ENCODE results near the gene EIF6.

Gene EIF6

GRCh38 chr20:35319192-35319870 is 34.8 kb upstream of the EIF6 start:
- ChIA-PET POLR2A (interaction anchor here (0.5 to 2.9 kb wide), 3 partner anchors 14 to 226 kb away, joined by 3 to 14 read pairs (median 3); no protein-coding TSS in a partner anchor), CTCF (interaction anchor here (1.2 to 3.6 kb wide), 3 partner anchors 10 to 15 kb away, joined by 4 to 66 read pairs (median 12); no protein-coding TSS in a partner anchor)
- Histone ChIP-seq H3K36me3 (ENCODE audit: control insufficient read depth in 2 of 2, insufficient read depth in 1 of 2, low read length in 2 of 2) (no peaks in the 10 kb centered on the region), H3K4me3 (ENCODE audit: low read depth, low read length) (no peak overlapping the region), H3K27ac (ENCODE audit: extremely low read depth, low read depth, low read length) (peak overlapping the region; percentile 65), H3K4me1 (ENCODE audit: control insufficient read depth, insufficient read depth, low read length) (peaks cover 34% of the 10 kb centered on the region), H3K9me3 (ENCODE audit: control insufficient read depth, insufficient read depth, low read depth, low read length) (no peaks in the 10 kb centered on the region)
- TF ChIP-seq GLIS1 (tag by site-specific recombination; IDR thresholded peaks at IDR 0.05) (peak; percentile 100), BCL11A (tag by site-specific recombination; IDR thresholded peaks at IDR 0.05; ENCODE audit: low read depth) (peak; percentile 98), KLF7 (tag by site-specific recombination; IDR thresholded peaks at IDR 0.05; ENCODE audit: borderline replicate concordance) (peak; percentile 27; the same call in 1 of the 2 replicates), ZNF664 (tag by site-specific recombination; IDR thresholded peaks at IDR 0.05) (peak; percentile 97), ZNF549 (tag by site-specific recombination; IDR thresholded peaks at IDR 0.05) (no peak), ZNF843 (tag by site-specific recombination; IDR thresholded peaks at IDR 0.05) (peak; percentile 98), ZBTB17 (tag by site-specific recombination; IDR thresholded peaks at IDR 0.05) (peak; percentile 89), PRDM4 (tag by site-specific recombination; IDR thresholded peaks at IDR 0.05) (peak; percentile 79), ZFHX2 (tag by site-specific recombination; conservative IDR thresholded peaks at IDR 0.05) (no peak), TCF7L2 (IDR thresholded peaks at IDR 0.05; ENCODE audit: borderline replicate concordance, low read depth, low read length) (peak; percentile 60; the same call in 1 of the 2 replicates), PRDM10 (tag by site-specific recombination; IDR thresholded peaks at IDR 0.05) (peak; percentile 46; the same call in 1 of the 2 replicates), ZNF140 (tag by site-specific recombination; IDR thresholded peaks at IDR 0.05) (no peak), OSR2 (tag by site-specific recombination; IDR thresholded peaks at IDR 0.05) (peak; percentile 98), ZBTB1 (tag by site-specific recombination; IDR thresholded peaks at IDR 0.05) (0 out of 2 replicates have a peak, but pooled peaks have one; percentile 33), ZNF211 (tag by site-specific recombination; IDR thresholded peaks at IDR 0.05; ENCODE audit: low read depth) (no peak), ZBTB21 (tag by site-specific recombination; IDR thresholded peaks at IDR 0.05) (peak; percentile 71), MYNN (tag by site-specific recombination; IDR thresholded peaks at IDR 0.05; ENCODE audit: borderline replicate concordance) (no peak), ZNF146 (tag by site-specific recombination; IDR thresholded peaks at IDR 0.05) (0 out of 2 replicates have a peak, but pooled peaks have one; percentile 28), SP2 (tag by site-specific recombination; IDR thresholded peaks at IDR 0.05) (peak; percentile 68), FEZF1 (tag by site-specific recombination; IDR thresholded peaks at IDR 0.05) (peak; percentile 100), ZSCAN18 (tag by site-specific recombination; IDR thresholded peaks at IDR 0.05) (0 out of 2 replicates have a peak, but pooled peaks have one; percentile 9), KLF9 (tag by site-specific recombination; IDR thresholded peaks at IDR 0.05; ENCODE audit: low read depth) (peak; percentile 11; the same call in 1 of the 2 replicates), ZNF302 (tag by site-specific recombination; IDR thresholded peaks at IDR 0.05; ENCODE audit: low read depth) (no peak)
- TF ChIP-seq, protein P1, sequence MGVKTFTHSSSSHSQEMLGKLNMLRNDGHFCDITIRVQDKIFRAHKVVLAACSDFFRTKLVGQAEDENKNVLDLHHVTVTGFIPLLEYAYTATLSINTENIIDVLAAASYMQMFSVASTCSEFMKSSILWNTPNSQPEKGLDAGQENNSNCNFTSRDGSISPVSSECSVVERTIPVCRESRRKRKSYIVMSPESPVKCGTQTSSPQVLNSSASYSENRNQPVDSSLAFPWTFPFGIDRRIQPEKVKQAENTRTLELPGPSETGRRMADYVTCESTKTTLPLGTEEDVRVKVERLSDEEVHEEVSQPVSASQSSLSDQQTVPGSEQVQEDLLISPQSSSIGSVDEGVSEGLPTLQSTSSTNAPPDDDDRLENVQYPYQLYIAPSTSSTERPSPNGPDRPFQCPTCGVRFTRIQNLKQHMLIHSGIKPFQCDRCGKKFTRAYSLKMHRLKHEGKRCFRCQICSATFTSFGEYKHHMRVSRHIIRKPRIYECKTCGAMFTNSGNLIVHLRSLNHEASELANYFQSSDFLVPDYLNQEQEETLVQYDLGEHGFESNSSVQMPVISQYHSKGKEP (tag by site-specific recombination; IDR thresholded peaks at IDR 0.05): peak; percentile 72
- TF ChIP-seq, protein P2, sequence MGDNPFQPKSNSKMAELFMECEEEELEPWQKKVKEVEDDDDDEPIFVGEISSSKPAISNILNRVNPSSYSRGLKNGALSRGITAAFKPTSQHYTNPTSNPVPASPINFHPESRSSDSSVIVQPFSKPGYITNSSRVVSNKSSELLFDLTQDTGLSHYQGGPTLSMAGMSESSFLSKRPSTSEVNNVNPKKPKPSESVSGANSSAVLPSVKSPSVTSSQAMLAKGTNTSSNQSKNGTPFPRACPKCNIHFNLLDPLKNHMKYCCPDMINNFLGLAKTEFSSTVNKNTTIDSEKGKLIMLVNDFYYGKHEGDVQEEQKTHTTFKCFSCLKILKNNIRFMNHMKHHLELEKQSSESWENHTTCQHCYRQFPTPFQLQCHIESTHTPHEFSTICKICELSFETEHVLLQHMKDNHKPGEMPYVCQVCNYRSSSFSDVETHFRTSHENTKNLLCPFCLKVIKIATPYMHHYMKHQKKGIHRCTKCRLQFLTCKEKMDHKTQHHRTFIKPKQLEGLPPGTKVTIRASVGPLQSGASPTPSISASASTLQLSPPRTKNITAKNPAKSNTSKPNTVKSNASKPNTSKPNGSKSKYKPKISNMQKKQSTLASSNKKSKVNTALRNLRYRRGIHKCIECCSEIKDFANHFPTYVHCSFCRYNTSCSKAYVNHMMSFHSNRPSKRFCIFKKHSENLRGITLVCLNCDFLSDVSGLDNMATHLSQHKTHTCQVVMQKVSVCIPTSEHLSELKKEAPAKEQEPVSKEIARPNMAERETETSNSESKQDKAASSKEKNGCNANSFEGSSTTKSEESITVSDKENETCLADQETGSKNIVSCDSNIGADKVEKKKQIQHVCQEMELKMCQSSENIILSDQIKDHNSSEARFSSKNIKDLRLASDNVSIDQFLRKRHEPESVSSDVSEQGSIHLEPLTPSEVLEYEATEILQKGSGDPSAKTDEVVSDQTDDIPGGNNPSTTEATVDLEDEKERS (tag by site-specific recombination; IDR thresholded peaks at IDR 0.05): no peak

All from HEK293 (cell line).